ENCODE results near the gene ZNF98.

DNA sequence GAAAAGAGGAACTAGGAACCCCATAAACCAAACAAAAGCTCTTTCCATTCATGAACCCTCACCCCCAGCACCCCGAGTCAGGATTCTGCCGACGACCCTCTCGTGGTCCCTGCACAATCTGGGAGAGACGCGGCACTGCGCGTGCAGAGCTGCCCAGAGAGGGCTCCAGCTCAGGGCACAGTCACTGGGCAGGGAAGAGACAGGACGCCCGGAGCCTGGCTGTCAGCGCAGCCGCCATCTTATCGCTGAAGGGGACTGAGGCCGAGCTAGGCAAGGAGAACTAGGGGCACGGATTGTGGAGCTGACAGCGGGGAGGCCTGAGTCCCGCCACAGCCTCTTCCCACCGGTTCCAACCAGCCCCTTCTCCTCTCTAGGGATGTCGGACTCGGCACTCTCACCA is 349 bp downstream of the ZNF98 start:
- TF ChIP-seq, protein P1, sequence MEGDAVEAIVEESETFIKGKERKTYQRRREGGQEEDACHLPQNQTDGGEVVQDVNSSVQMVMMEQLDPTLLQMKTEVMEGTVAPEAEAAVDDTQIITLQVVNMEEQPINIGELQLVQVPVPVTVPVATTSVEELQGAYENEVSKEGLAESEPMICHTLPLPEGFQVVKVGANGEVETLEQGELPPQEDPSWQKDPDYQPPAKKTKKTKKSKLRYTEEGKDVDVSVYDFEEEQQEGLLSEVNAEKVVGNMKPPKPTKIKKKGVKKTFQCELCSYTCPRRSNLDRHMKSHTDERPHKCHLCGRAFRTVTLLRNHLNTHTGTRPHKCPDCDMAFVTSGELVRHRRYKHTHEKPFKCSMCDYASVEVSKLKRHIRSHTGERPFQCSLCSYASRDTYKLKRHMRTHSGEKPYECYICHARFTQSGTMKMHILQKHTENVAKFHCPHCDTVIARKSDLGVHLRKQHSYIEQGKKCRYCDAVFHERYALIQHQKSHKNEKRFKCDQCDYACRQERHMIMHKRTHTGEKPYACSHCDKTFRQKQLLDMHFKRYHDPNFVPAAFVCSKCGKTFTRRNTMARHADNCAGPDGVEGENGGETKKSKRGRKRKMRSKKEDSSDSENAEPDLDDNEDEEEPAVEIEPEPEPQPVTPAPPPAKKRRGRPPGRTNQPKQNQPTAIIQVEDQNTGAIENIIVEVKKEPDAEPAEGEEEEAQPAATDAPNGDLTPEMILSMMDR (IDR thresholded peaks at IDR 0.05), result no peak
- no peak for TF ChIP-seq POLR2A (IDR thresholded peaks at IDR 0.05)

Measured in adrenal gland (tissue), 5 donors.